Measurements from ENCODE around the gene ADAMTS2. TPM values are rescaled to one million over a fixed set of nuclear protein-coding genes. Genes with fewer than 3 reads are reported as not detected.
A peak's percentile ranks its signal among the peaks of the same experiment; 100 is the strongest.

The ADAMTS2 gene
- total RNA-seq, 1 donor from 2014 or later: 93.2 TPM

- Mint-ChIP-seq H3K9me3 (ENCODE audit: low read depth) (no peaks in the 10 kb centered on the region), H3K4me1 (ENCODE audit: low read depth) (peaks cover 20% of the 10 kb centered on the region)
These were observed 90.5 kb downstream of the ADAMTS2 start for GRCh38 chr5:179254638-179255271.

GRCh38 chr5:179253730-179254129 lies 91.5 kb downstream of the ADAMTS2 start:
- no peak overlapping the region for H3K4me3 Mint-ChIP-seq (ENCODE audit: unreplicated experiment)
- peaks cover 4% of the 10 kb centered on the region for H3K36me3 Mint-ChIP-seq (ENCODE audit: low read depth)
- H3K27me3 Mint-ChIP-seq (ENCODE audit: low read depth): no peaks in the 10 kb centered on the region
- H3K4me1 Mint-ChIP-seq (ENCODE audit: low read depth): peaks cover 10% of the 10 kb centered on the region
- DNase-seq (ENCODE audit: low spot score): peak; percentile 49
- TF ChIP-seq CTCF (IDR thresholded peaks at IDR 0.05): no peak
- H3K9me3 Mint-ChIP-seq (ENCODE audit: low read depth): no peaks in the 10 kb centered on the region
- H3K27ac Mint-ChIP-seq (ENCODE audit: unreplicated experiment): no peak overlapping the region

More at GRCh38 chr5:179254638-179255271, 90.5 kb downstream of the ADAMTS2 start:
- TF ChIP-seq CTCF (IDR thresholded peaks at IDR 0.05): no peak
- Mint-ChIP-seq H3K27ac (ENCODE audit: unreplicated experiment) (no peak overlapping the region), H3K4me3 (ENCODE audit: unreplicated experiment) (no peak overlapping the region), H3K27me3 (ENCODE audit: low read depth) (no peaks in the 10 kb centered on the region), H3K36me3 (ENCODE audit: low read depth) (peaks cover 4% of the 10 kb centered on the region)
- no peak for DNase-seq (ENCODE audit: low spot score)

- TF ChIP-seq CTCF (IDR thresholded peaks at IDR 0.05): no peak
- H3K9me3 Mint-ChIP-seq (ENCODE audit: low read depth): peaks cover 10% of the 10 kb centered on the region
- H3K4me1 Mint-ChIP-seq (ENCODE audit: low read depth): no peaks in the 10 kb centered on the region
- H3K4me3 Mint-ChIP-seq (ENCODE audit: unreplicated experiment): no peak overlapping the region
- H3K36me3 Mint-ChIP-seq (ENCODE audit: low read depth): peaks cover 4% of the 10 kb centered on the region
- H3K27me3 Mint-ChIP-seq (ENCODE audit: low read depth): no peaks in the 10 kb centered on the region
- no peak overlapping the region for H3K27ac Mint-ChIP-seq (ENCODE audit: unreplicated experiment)
- DNase-seq (ENCODE audit: low spot score): peak; percentile 39
These were observed 93.8 kb downstream of the ADAMTS2 start for GRCh38 chr5:179251276-179251969.

GRCh38 chr5:179250561-179251225 lies 94.6 kb downstream of the ADAMTS2 start:
- peak; percentile 38 for DNase-seq (ENCODE audit: low spot score)
- Mint-ChIP-seq H3K4me1 (ENCODE audit: low read depth) (no peaks in the 10 kb centered on the region), H3K27me3 (ENCODE audit: low read depth) (no peaks in the 10 kb centered on the region), H3K9me3 (ENCODE audit: low read depth) (peaks cover 14% of the 10 kb centered on the region), H3K27ac (ENCODE audit: unreplicated experiment) (no peak overlapping the region), H3K36me3 (ENCODE audit: low read depth) (peaks cover 4% of the 10 kb centered on the region), H3K4me3 (ENCODE audit: unreplicated experiment) (no peak overlapping the region)
- no peak for TF ChIP-seq CTCF (IDR thresholded peaks at IDR 0.05)

- no peak overlapping the region for H3K27ac Mint-ChIP-seq (ENCODE audit: unreplicated experiment)
- peaks cover 15% of the 10 kb centered on the region for H3K4me1 Mint-ChIP-seq (ENCODE audit: low read depth)
- no peaks in the 10 kb centered on the region for H3K36me3 Mint-ChIP-seq (ENCODE audit: low read depth)
- no peak for TF ChIP-seq CTCF (IDR thresholded peaks at IDR 0.05)
- no peak overlapping the region for H3K4me3 Mint-ChIP-seq (ENCODE audit: unreplicated experiment)
- H3K9me3 Mint-ChIP-seq (ENCODE audit: low read depth): peaks cover 14% of the 10 kb centered on the region
- no peak for DNase-seq (ENCODE audit: low spot score)
- no peaks in the 10 kb centered on the region for H3K27me3 Mint-ChIP-seq (ENCODE audit: low read depth)
These were observed 99.0 kb downstream of the ADAMTS2 start for GRCh38 chr5:179246227-179246626.
